Ovary (tissue), 9 donors: Measurements from ENCODE around the gene PRELID3B. TPM values are rescaled to one million over a fixed set of nuclear protein-coding genes. Genes with fewer than 3 reads are reported as not detected.

Experiments
- DNase-seq, 5 donors: peaks; one replicate each; pipeline ENCODE4 v3.0.0-alpha.2; 2019 to 2020
- H3K27ac ChIP-seq, 2 donors: fragments of 200-600 bp; one replicate each; pipeline versions ENCODE4 v1.5.1 to v1.8.0; 2019 to 2022
- H3K27me3 ChIP-seq: fragments of 200-600 bp; one replicate; pipeline ENCODE4 v1.8.0; 2022
- H3K36me3 ChIP-seq: fragments of 200-600 bp; sonication (generic); one replicate; pipeline ENCODE4 v1.5.1; 2019
- H3K4me1 ChIP-seq: one replicate; pipeline ENCODE4 v1.8.1; 2013; ENCODE audit warnings: mild to moderate bottlenecking, moderate library complexity; ENCODE audit not compliant: insufficient read depth
- H3K4me3 ChIP-seq: fragments of 200-600 bp; sonication (generic); one replicate; pipeline ENCODE4 v1.5.1; 2017
- H3K9me3 ChIP-seq, 2 donors: fragments of 200-600 bp in 1 of 2; sonication (generic) in 1 of 2; one replicate each; pipeline versions ENCODE4 v1.5.1 to v1.8.1; 2013 to 2019; ENCODE audit warnings: mild to moderate bottlenecking in 1 of 2, moderate library complexity in 1 of 2
- EP300 ChIP-seq: sonication (generic); formaldehyde crosslinking; IDR thresholded peaks from one replicate; pipeline ENCODE4 v1.6.1; 2017; ENCODE audit warnings: antibody characterized with exemption
- POLR2A ChIP-seq: fragments of 450-650 bp; IDR thresholded peaks from one replicate; pipeline ENCODE4 v1.6.1; 2017; ENCODE audit warnings: antibody characterized with exemption, mild to moderate bottlenecking, moderate library complexity
- WGBS, 3 donors: extraction: QIAGEN DNeasy Blood & Tissue Kit in 1 of 3; methylation state at CpG; one replicate each; pipeline versions ENCODE4 v1.1.5 to v1.1.7; 2013 to 2017; 5-methylcytosine and 5-hydroxymethylcytosine counted together
- intact Hi-C, 4 donors: fragments of 100-400 bp; cut with DNase I; formaldehyde crosslinking; loops; one replicate each; pipeline versions ENCODE4 v1.11.0 to v1.15.1; 2022 to 2023
- polyA plus RNA-seq, 2 donors: library from polyadenylated mRNA; stranded (reverse); fragments of 200-250 nt in 1 of 2; fragments of 350-450 nt in 1 of 2; fragmentation: Illumina TruSeq in 1 of 2; extraction: RNeasy Lipid Tissue Mini Kit (QIAGEN cat#74804) in 1 of 2; gene quantifications; one replicate each; pipeline ENCODE4 v1.2.3, GENCODE V29; 2013 to 2014
- total RNA-seq, 7 donors: library from RNA; depleted of rRNA in 2 of 7; stranded (reverse); fragments of >200 nt in 2 of 7; fragmentation: NEBNext Ultra II Directional in 3 of 7; extraction: Animal tissue kit (Norgen Biotek cat#: 25700) in 3 of 7; gene quantifications; one replicate each; pipeline versions ENCODE4 v1.1.0 to v1.2.4, GENCODE V29; 2016 to 2023
- TF ChIP-seq, protein P1 (sequence below), 3 donors: fragments of 450-650 bp in 2 of 3; fragments of 200-600 bp in 1 of 3; IDR thresholded peaks; one replicate each; pipeline versions ENCODE4 v1.5.1 to v1.8.0; 2016 to 2022; ENCODE audit warnings: antibody characterized with exemption in 3 of 3, mild to moderate bottlenecking in 1 of 3
- donor health status: DM: no; HTN: no; CAD: no; lungs with moderate emphysema.
- donor health status: DM: no; HTN: no; CAD: no.
- donor health status: Bipolar disorder and iron deficiency.
- donor health status: DM: yes; HTN: yes; CAD: no.
- donor health status: DM: no; HTN: no; CAD: no.
- donor health status: DM: yes; HTN: yes; CAD: no.

PRELID3B gene
- total and polyA plus RNA-seq, 9 donors, result 16.8 to 40.8 (median 29.2) TPM

DNA sequence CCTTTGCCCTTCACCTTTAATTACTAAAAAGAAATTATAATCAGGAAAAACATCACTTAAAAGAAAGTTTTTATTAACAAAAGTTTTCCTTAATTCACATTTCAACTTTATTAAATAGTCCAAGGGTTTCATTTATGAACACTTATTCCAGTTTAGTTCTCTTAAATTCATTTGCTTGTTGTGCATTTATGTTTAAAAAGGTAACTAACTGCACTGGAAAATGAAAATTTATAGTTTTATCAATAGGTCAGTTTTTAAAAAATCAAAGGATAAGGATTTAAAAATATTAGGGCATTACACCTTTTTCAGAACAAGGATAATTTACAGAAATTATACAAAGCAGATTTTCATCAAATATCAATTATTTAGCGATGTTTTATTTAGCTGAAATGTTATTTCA, 9.5 kb downstream of the PRELID3B start:
- intact Hi-C loops, result loop anchor here in 1 of 4 donors (2.0 to 5.0 kb wide), 2 partner anchors 52 to 141 kb away; partner anchors contain the start of gene NELFCD
- Histone ChIP-seq H3K4me3 (peak overlapping the region; percentile 86), H3K27me3 (no peaks in the 10 kb centered on the region), H3K4me1 (peaks cover 6% of the 10 kb centered on the region), H3K27ac (peak overlapping the region in 1 of 2 donors; percentile 70), H3K36me3 (no peaks in the 10 kb centered on the region), H3K9me3 (no peaks in the 10 kb centered on the region)
- DNase-seq, result no peak
- TF ChIP-seq, protein P1, sequence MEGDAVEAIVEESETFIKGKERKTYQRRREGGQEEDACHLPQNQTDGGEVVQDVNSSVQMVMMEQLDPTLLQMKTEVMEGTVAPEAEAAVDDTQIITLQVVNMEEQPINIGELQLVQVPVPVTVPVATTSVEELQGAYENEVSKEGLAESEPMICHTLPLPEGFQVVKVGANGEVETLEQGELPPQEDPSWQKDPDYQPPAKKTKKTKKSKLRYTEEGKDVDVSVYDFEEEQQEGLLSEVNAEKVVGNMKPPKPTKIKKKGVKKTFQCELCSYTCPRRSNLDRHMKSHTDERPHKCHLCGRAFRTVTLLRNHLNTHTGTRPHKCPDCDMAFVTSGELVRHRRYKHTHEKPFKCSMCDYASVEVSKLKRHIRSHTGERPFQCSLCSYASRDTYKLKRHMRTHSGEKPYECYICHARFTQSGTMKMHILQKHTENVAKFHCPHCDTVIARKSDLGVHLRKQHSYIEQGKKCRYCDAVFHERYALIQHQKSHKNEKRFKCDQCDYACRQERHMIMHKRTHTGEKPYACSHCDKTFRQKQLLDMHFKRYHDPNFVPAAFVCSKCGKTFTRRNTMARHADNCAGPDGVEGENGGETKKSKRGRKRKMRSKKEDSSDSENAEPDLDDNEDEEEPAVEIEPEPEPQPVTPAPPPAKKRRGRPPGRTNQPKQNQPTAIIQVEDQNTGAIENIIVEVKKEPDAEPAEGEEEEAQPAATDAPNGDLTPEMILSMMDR (IDR thresholded peaks at IDR 0.05), result no peak
- WGBS, 3 donors, result 96 to 99% (median 98%) methylated on average over 1 of the region's 1 CpG

DNA sequence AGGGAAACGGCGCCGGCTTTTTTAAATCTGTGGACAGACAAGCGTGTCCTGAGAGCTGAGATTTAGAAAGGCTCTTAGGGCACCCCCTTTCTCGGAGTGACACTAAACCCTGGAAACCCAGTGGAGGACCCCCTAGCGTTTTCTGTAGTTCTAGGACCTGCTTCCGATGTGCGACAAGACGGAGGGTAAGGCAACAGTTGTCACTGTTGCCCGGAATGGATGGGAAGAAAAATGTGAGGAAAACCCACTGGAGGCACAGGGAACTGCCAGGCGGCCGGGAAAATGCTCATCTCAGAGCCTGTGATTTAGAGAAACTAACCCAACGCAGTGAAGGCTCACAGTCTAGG, 9.9 kb downstream of the PRELID3B start:
- H3K4me1 ChIP-seq, result peaks cover 6% of the 10 kb centered on the region
- TF ChIP-seq EP300 (no peak), POLR2A (no peak)
- TF ChIP-seq, protein P1 (IDR thresholded peaks at IDR 0.05), result peak in 2 of 3 donors; percentile 8 to 25
- H3K36me3 ChIP-seq, result no peaks in the 10 kb centered on the region
- no peaks in the 10 kb centered on the region for H3K9me3 ChIP-seq
- no peaks in the 10 kb centered on the region for H3K27me3 ChIP-seq
- no peak for DNase-seq
- intact Hi-C loops, result loop anchor here in 1 of 4 donors (2.0 to 5.0 kb wide), 2 partner anchors 52 to 140 kb away; partner anchors contain the start of gene NELFCD
- H3K27ac ChIP-seq, result peak overlapping the region in 1 of 2 donors; percentile 70
- peak overlapping the region; percentile 86 for H3K4me3 ChIP-seq
- 1 to 2% (median 1%) methylated on average over 13 of the region's 13 CpGs for WGBS, 3 donors

DNA sequence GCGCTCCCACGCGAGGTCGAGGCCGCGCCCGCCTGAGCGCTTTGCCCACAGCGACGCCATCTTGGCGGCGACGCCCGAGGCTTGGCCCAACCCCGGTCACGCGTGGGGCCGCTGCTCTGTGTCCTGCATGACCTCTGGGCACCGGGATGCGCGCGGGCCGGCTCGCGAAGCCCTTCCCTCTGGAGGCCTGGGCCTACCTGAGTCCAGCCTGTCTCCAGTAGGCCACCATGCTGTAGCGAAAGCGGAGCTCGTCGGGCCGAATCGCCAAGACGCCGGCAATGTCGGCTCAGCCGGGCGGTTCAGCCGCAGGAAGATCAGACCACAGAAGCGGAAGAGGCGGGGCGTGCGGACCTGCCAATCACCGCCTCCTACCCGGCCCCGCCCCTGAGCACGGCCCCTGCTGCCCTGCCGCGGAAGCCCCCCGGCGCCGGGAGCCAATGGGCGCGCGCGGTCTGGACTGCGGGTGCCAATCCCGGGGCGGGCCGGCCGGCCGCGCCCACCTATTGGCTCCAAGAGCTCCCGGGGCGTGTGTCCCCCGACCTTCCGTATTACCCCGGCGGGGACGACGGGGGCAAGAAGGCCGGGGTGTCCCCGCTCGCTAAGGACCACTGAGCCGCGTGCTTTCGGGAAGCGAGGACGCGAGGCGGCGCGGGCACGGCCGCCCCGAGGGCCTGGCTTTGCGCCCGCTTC, 10.4 kb downstream of the PRELID3B start, which contains the start of gene ATP5F1E:
ATP5F1E (minus strand) TSS at position 313 of the 690 bp plus-strand sequence; CDS start at position 229, 84 bp downstream.
- Histone ChIP-seq H3K9me3 (no peaks in the 10 kb centered on the region), H3K4me1 (peaks cover 6% of the 10 kb centered on the region), H3K27me3 (no peaks in the 10 kb centered on the region), H3K27ac (peak within 1 kb of the TSS; percentile 68 to 70), H3K4me3 (peak within 1 kb of the TSS; percentile 86), H3K36me3 (no peaks in the 10 kb centered on the region)
- WGBS, 3 donors, result 0 to 1% (median 0%) methylated on average over 49 to 86 of the region's 86 CpGs
- DNase-seq, result peak; percentile 94 to 98 (median 95)
- TF ChIP-seq, protein P1 (IDR thresholded peaks at IDR 0.05), result no peak
- TF ChIP-seq EP300 (no peak), POLR2A (peak; percentile 67)
- intact Hi-C loops, result loop anchor here in 1 of 4 donors (2.0 to 5.0 kb wide), 2 partner anchors 51 to 140 kb away; partner anchors contain the start of gene NELFCD

DNA sequence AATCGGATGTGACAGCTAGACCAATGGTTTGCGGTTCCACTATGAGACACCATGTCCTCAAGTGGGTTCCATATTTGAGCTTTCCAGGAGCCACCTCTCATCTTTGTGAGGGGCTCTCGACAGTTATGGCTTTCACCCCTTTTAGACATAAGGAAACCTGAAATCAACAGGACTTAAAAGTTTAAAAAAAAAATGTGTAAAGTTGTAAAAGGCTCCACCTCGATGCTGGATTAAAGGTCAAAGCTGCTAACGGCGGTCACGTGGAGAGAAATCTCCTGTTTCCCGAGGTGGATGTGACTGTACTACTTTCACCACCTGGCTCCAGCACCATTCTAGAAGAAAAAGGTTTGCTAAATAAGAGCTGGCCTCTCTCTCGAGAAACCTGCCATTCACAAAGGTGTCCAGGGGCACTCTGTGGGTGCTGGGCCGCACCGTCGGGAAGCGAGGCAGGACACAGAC, 11.0 kb downstream of the PRELID3B start:
- no peak for DNase-seq
- H3K9me3 ChIP-seq, result no peaks in the 10 kb centered on the region
- no peaks in the 10 kb centered on the region for H3K27me3 ChIP-seq
- whole genome bisulfite sequencing, 3 donors, result 15 to 17% (median 15%) methylated on average over 13 of the region's 13 CpGs
- intact Hi-C loops, result loop anchor here in 1 of 4 donors (2.0 to 5.0 kb wide), 2 partner anchors 51 to 139 kb away; partner anchors contain the start of gene NELFCD
- H3K4me3 ChIP-seq, result peak overlapping the region; percentile 86
- H3K4me1 ChIP-seq, result peaks cover 6% of the 10 kb centered on the region
- no peaks in the 10 kb centered on the region for H3K36me3 ChIP-seq
- TF ChIP-seq EP300, result no peak
- TF ChIP-seq, protein P1 (IDR thresholded peaks at IDR 0.05), result no peak
- TF ChIP-seq POLR2A, result no peak
- H3K27ac ChIP-seq, result peak overlapping the region in 1 of 2 donors; percentile 70
